AG04449 (cell line): ENCODE data around the gene ZDHHC6.

Experiments
- CTCF ChIA-PET: fragments of 350-600 bp; formaldehyde crosslinking; extraction: SDS; loops from one replicate; lab custom pipeline; 2021; ENCODE audit warnings: antibody characterized with exemption; lab: Yijun Ruan, JAX
- POLR2A ChIA-PET: fragments of 400-600, 350-600 bp; formaldehyde crosslinking; extraction: SDS; loops from one replicate; lab custom pipeline; 2020; ENCODE audit warnings: antibody characterized with exemption, inconsistent platforms; lab: Yijun Ruan, JAX
- DNase-seq: peaks from one replicate; pipeline ENCODE4 v3.0.0-alpha.2; 2010; ENCODE audit warnings: low read depth, low spot score
- H3K4me3 ChIP-seq: 2 replicates; pipeline ENCODE4 v1.5.1; 2011; ENCODE audit warnings: low read depth, mild to moderate bottlenecking, control low read depth, low read length
- CTCF ChIP-seq: IDR thresholded peaks from one replicate; pipeline ENCODE4 v1.5.1; 2011; ENCODE audit warnings: mild to moderate bottlenecking, moderate library complexity, low read length, control low read depth, inconsistent platforms; ENCODE audit not compliant: insufficient read depth; ENCODE audit errors: missing control alignments

The ZDHHC6 gene

GRCh38 chr10:112434988-112435619, 11.6 kb downstream of the ZDHHC6 start:
- ChIA-PET POLR2A (interaction anchor here (0.6 to 1.2 kb wide), 2 partner anchors 12 to 52 kb away, joined by 3 to 5 read pairs; partner anchors contain the start of genes VTI1A and ZDHHC6), CTCF (interaction anchor here (0.6 to 4.6 kb wide), 24 partner anchors 10 to 950 kb away, joined by 3 to 25 read pairs (median 4); partner anchors contain the start of gene ZDHHC6)
- TF ChIP-seq CTCF: peak; percentile 11
- no peak for DNase-seq
- no peak overlapping the region for H3K4me3 ChIP-seq

- ChIA-PET CTCF (interaction anchor here (0.6 to 2.2 kb wide), 3 partner anchors 121 to 316 kb away, joined by 3 to 8 read pairs (median 4); no protein-coding TSS in a partner anchor), POLR2A (no interaction called here)
- no peak overlapping the region for H3K4me3 ChIP-seq
- DNase-seq: no peak
- no peak for TF ChIP-seq CTCF
Observed at GRCh38 chr10:112433136-112433535, 13.6 kb downstream of the ZDHHC6 start.

- no peak overlapping the region for H3K4me3 ChIP-seq
- TF ChIP-seq CTCF: no peak
- CTCF ChIA-PET: no interaction called here
- DNase-seq: no peak
- POLR2A ChIA-PET: no interaction called here
Observed at GRCh38 chr10:112429654-112430230, 17.0 kb downstream of the ZDHHC6 start.

- H3K4me3 ChIP-seq: no peak overlapping the region
- CTCF ChIA-PET: no interaction called here
- no peak for TF ChIP-seq CTCF
- POLR2A ChIA-PET: no interaction called here
- DNase-seq: no peak
Observed at GRCh38 chr10:112429147-112429546, 17.6 kb downstream of the ZDHHC6 start.

- no peak for TF ChIP-seq CTCF
- CTCF ChIA-PET: interaction anchor here (2.1 kb wide), 1 partner anchor 9 kb away, joined by 16 read pairs; no protein-coding TSS in a partner anchor
- no peak for DNase-seq
- POLR2A ChIA-PET: no interaction called here
- H3K4me3 ChIP-seq: no peak overlapping the region
Observed at GRCh38 chr10:112426111-112426510, 20.6 kb downstream of the ZDHHC6 start.

GRCh38 chr10:112424651-112425050, 22.1 kb downstream of the ZDHHC6 start:
- no peak overlapping the region for H3K4me3 ChIP-seq
- no peak for DNase-seq
- ChIA-PET POLR2A (no interaction called here), CTCF (interaction anchor here (1.1 to 2.1 kb wide), 2 partner anchors 8 to 11 kb away, joined by 3 to 16 read pairs; no protein-coding TSS in a partner anchor)
- no peak for TF ChIP-seq CTCF
